ENCODE results near the gene CAPN10. TPM values are rescaled to one million over a fixed set of nuclear protein-coding genes. Genes with fewer than 3 reads are reported as not detected.

The CAPN10 gene
- total RNA-seq, 1 donor from 2014 or later = 62.7 TPM

DNA sequence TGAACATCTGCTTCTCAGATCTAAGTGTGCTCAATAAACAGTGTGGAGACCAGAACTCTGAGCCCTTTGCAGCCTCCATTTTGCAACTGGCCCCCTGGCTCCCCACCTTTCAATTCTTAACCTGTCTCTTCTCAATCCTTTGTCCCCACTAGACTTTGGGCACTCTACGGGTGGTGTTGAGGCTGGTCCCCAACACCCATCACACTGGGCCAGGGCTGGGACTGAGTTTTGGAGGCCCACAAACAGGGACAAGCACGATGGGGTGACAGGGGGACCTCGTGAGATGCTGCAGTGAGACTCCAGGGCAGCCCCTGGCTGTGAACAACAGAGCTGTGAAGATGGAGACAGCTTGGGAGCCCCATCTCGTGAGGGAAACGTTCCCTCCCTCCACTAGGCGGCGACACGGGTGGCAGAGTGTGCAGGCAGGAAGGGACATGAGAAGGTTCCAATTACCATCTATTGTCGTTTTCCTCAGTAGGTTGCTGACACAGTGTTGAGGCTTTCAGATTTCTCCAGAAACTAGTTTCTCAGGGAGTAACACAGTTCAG lies 29.9 kb upstream of the CAPN10 start:
- Mint-ChIP-seq H3K9me3 (peaks cover 2% of the 10 kb centered on the region), H3K27ac (ENCODE audit: unreplicated experiment) (no peak overlapping the region), H3K36me3 (ENCODE audit: low read depth) (peaks cover 9% of the 10 kb centered on the region), H3K4me3 (peak overlapping the region; percentile 70), H3K4me1 (peaks cover 29% of the 10 kb centered on the region), H3K27me3 (ENCODE audit: low read depth) (no peaks in the 10 kb centered on the region)
- TF ChIP-seq, protein P1, sequence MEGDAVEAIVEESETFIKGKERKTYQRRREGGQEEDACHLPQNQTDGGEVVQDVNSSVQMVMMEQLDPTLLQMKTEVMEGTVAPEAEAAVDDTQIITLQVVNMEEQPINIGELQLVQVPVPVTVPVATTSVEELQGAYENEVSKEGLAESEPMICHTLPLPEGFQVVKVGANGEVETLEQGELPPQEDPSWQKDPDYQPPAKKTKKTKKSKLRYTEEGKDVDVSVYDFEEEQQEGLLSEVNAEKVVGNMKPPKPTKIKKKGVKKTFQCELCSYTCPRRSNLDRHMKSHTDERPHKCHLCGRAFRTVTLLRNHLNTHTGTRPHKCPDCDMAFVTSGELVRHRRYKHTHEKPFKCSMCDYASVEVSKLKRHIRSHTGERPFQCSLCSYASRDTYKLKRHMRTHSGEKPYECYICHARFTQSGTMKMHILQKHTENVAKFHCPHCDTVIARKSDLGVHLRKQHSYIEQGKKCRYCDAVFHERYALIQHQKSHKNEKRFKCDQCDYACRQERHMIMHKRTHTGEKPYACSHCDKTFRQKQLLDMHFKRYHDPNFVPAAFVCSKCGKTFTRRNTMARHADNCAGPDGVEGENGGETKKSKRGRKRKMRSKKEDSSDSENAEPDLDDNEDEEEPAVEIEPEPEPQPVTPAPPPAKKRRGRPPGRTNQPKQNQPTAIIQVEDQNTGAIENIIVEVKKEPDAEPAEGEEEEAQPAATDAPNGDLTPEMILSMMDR (conservative IDR thresholded peaks at IDR 0.05) = peak; percentile 57
- no peak for DNase-seq (ENCODE audit: low read depth, low spot score)

GRCh38 chr2:240557101-240557751 lies 29.3 kb upstream of the CAPN10 start:
- H3K27me3 Mint-ChIP-seq (ENCODE audit: low read depth) = no peaks in the 10 kb centered on the region
- DNase-seq (ENCODE audit: low read depth, low spot score) = no peak
- no peaks in the 10 kb centered on the region for H3K9me3 Mint-ChIP-seq
- TF ChIP-seq, protein P1 (conservative IDR thresholded peaks at IDR 0.05) = no peak
- H3K4me1 Mint-ChIP-seq = peaks cover 32% of the 10 kb centered on the region
- H3K27ac Mint-ChIP-seq (ENCODE audit: unreplicated experiment) = no peak overlapping the region
- peaks cover 3% of the 10 kb centered on the region for H3K36me3 Mint-ChIP-seq (ENCODE audit: low read depth)
- H3K4me3 Mint-ChIP-seq = peak overlapping the region; percentile 70

DNA sequence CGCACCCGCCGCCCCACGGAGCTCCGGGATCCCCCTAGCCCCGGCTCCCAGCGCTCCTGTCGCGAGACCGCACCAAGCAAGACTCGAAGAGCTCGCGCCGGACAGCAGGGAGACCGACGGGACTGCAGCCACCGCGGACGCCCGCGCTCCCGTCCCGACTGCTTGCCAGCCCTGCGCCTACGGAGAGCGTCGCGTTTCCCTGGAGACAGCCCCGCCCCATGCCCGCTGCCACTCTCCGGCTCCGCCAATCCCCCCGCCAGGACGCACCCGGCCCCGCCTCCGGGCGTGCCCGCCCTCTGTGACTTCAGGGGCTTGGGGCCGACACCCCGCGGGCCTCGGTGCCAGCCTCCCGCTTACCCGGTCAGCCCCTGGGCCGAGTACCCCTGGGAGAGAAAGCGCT lies 28.7 kb upstream of the CAPN10 start, which contains the start of gene ANKMY1:
Gene ANKMY1, minus strand, starts transcription at position 181 of the 400 bp plus-strand sequence. CDS start 653 bp downstream, outside the sequence.
- Mint-ChIP-seq H3K36me3 (ENCODE audit: low read depth) (peaks cover 2% of the 10 kb centered on the region), H3K27ac (ENCODE audit: unreplicated experiment) (no peak within 1 kb of the TSS), H3K4me1 (peaks cover 32% of the 10 kb centered on the region), H3K9me3 (no peaks in the 10 kb centered on the region), H3K27me3 (ENCODE audit: low read depth) (no peaks in the 10 kb centered on the region), H3K4me3 (peak within 1 kb of the TSS; percentile 83)
- TF ChIP-seq, protein P1 (conservative IDR thresholded peaks at IDR 0.05) = no peak
- DNase-seq (ENCODE audit: low read depth, low spot score) = peak; percentile 74

GRCh38 chr2:240558236-240558761 lies 28.2 kb upstream of the CAPN10 start:
- TF ChIP-seq, protein P1 (conservative IDR thresholded peaks at IDR 0.05) = no peak
- H3K27me3 Mint-ChIP-seq (ENCODE audit: low read depth) = no peaks in the 10 kb centered on the region
- peak overlapping the region; percentile 83 for H3K4me3 Mint-ChIP-seq
- no peaks in the 10 kb centered on the region for H3K36me3 Mint-ChIP-seq (ENCODE audit: low read depth)
- no peaks in the 10 kb centered on the region for H3K9me3 Mint-ChIP-seq
- H3K4me1 Mint-ChIP-seq = peaks cover 32% of the 10 kb centered on the region
- H3K27ac Mint-ChIP-seq (ENCODE audit: unreplicated experiment) = no peak overlapping the region
- DNase-seq (ENCODE audit: low read depth, low spot score) = no peak

GRCh38 chr2:240559286-240559685 lies 27.2 kb upstream of the CAPN10 start:
- TF ChIP-seq, protein P1 (conservative IDR thresholded peaks at IDR 0.05) = no peak
- Mint-ChIP-seq H3K4me1 (peaks cover 32% of the 10 kb centered on the region), H3K27me3 (ENCODE audit: low read depth) (no peaks in the 10 kb centered on the region), H3K9me3 (no peaks in the 10 kb centered on the region), H3K4me3 (peak overlapping the region; percentile 83), H3K36me3 (ENCODE audit: low read depth) (no peaks in the 10 kb centered on the region), H3K27ac (ENCODE audit: unreplicated experiment) (no peak overlapping the region)
- DNase-seq (ENCODE audit: low read depth, low spot score) = no peak

All from neural crest cell (in vitro differentiated cells).